Neuronal stem cell (in vitro differentiated cells): ENCODE data around the gene PRKD3.

Source experiments
- DNase-seq: peaks from one replicate; pipeline ENCODE4 v3.0.0-alpha.2; 2013; ENCODE audit warnings: low spot score
- H2AFZ ChIP-seq: one replicate; pipeline ENCODE4 v1.6.1; 2013; ENCODE audit warnings: mild to moderate bottlenecking, low read length, inconsistent platforms
- H2AK5ac ChIP-seq: 2 replicates; pipeline ENCODE4 v1.6.1; 2013; ENCODE audit warnings: low read depth, mild to moderate bottlenecking, inconsistent platforms, low read length, moderate library complexity, mixed read lengths
- H2BK120ac ChIP-seq: 2 replicates; pipeline ENCODE4 v1.6.1; 2013; ENCODE audit warnings: low read depth, mild to moderate bottlenecking, inconsistent platforms, low read length, moderate library complexity, mixed read lengths
- H2BK12ac ChIP-seq: one replicate; pipeline ENCODE4 v1.6.1; 2013; ENCODE audit warnings: low read length, inconsistent platforms
- H2BK15ac ChIP-seq: 2 replicates; pipeline ENCODE4 v1.6.1; 2013; ENCODE audit warnings: mild to moderate bottlenecking, low read length, inconsistent platforms, mixed read lengths
- H2BK5ac ChIP-seq: one replicate; pipeline ENCODE4 v1.6.1; 2013; ENCODE audit warnings: inconsistent platforms, mild to moderate bottlenecking, low read length, moderate library complexity
- H3K14ac ChIP-seq: one replicate; pipeline ENCODE4 v1.6.1; 2013; ENCODE audit warnings: low read length, inconsistent platforms
- H3K18ac ChIP-seq: 2 replicates; pipeline ENCODE4 v1.6.1; 2013; ENCODE audit warnings: low read length, inconsistent platforms
- H3K23ac ChIP-seq: 2 replicates; pipeline ENCODE4 v1.6.1; 2013; ENCODE audit warnings: low read depth, mild to moderate bottlenecking, mixed read lengths, low read length, inconsistent platforms; ENCODE audit not compliant: poor library complexity
- H3K27ac ChIP-seq: replicated peaks from 3 replicates; pipeline ENCODE4 v1.5.1; 2013; ENCODE audit warnings: low read length, inconsistent platforms
- H3K27me3 ChIP-seq, 3 experiments: 2 replicates each; pipeline ENCODE4 v1.6.1; 2013; ENCODE audit warnings: low read length in 3 of 3, mild to moderate bottlenecking in 2 of 3, inconsistent platforms in 1 of 3, low read depth in 1 of 3, mixed read lengths in 1 of 3, moderate library complexity in 1 of 3; ENCODE audit not compliant: control insufficient read depth in 3 of 3, insufficient read depth in 3 of 3
- H3K36me3 ChIP-seq, 2 donors: replicated peaks in 1 of 2; 2 replicates each; pipeline ENCODE4 v1.6.1; 2013; ENCODE audit warnings: low read length in 2 of 2; ENCODE audit not compliant: control insufficient read depth in 2 of 2, insufficient read depth in 2 of 2
- H3K4ac ChIP-seq: 2 replicates; pipeline ENCODE4 v1.6.1; 2013; ENCODE audit warnings: inconsistent platforms, mild to moderate bottlenecking, low read length, moderate library complexity
- H3K4me1 ChIP-seq, 2 donors: 1 replicate in 1 of 2; 2 replicates in 1 of 2; pipeline ENCODE4 v1.6.1; 2013; ENCODE audit warnings: low read length in 2 of 2, low read depth in 1 of 2; ENCODE audit not compliant: control insufficient read depth in 2 of 2, insufficient read depth in 1 of 2
- H3K4me2 ChIP-seq: one replicate; pipeline ENCODE4 v1.6.1; 2013; ENCODE audit warnings: mild to moderate bottlenecking, low read length, inconsistent platforms; ENCODE audit not compliant: insufficient read depth, poor library complexity, severe bottlenecking
- H3K4me3 ChIP-seq, 2 donors: 2 replicates each; pipeline ENCODE4 v1.5.1; 2013; ENCODE audit warnings: low read length in 2 of 2, mild to moderate bottlenecking in 2 of 2, inconsistent platforms in 1 of 2, moderate library complexity in 1 of 2
- H3K79me1 ChIP-seq: one replicate; pipeline ENCODE4 v1.6.1; 2013; ENCODE audit warnings: low read depth, mild to moderate bottlenecking, inconsistent platforms, low read length, moderate library complexity
- H3K9ac ChIP-seq: one replicate; pipeline ENCODE4 v1.6.1; 2013; ENCODE audit warnings: mild to moderate bottlenecking, low read depth, low read length, inconsistent platforms; ENCODE audit not compliant: poor library complexity
- H3K9me3 ChIP-seq, 2 donors: replicated peaks in 1 of 2; 2 replicates each; pipeline versions ENCODE3 to v1.6.1; 2013; ENCODE audit warnings: low read length in 2 of 2, mild to moderate bottlenecking in 2 of 2, inconsistent platforms in 1 of 2, low read depth in 1 of 2, mixed read lengths in 1 of 2, moderate library complexity in 1 of 2; ENCODE audit not compliant: control insufficient read depth in 2 of 2, insufficient read depth in 1 of 2
- H4K8ac ChIP-seq: one replicate; pipeline ENCODE4 v1.6.1; 2013; ENCODE audit warnings: low read depth, mild to moderate bottlenecking, inconsistent platforms, low read length, moderate library complexity
- H4K91ac ChIP-seq: one replicate; pipeline ENCODE4 v1.6.1; 2013; ENCODE audit warnings: low read length, low read depth, mild to moderate bottlenecking, inconsistent platforms; ENCODE audit not compliant: poor library complexity
- WGBS, 2 donors: extraction: QIAGEN DNeasy Blood & Tissue Kit; methylation state at CpG; one replicate each; pipeline ENCODE4 v1.1.7; 2013; ENCODE audit warnings: missing lambda C conversion rate in 2 of 2, mixed read lengths in 1 of 2; ENCODE audit not compliant: insufficient read length in 2 of 2, insufficient replicate concordance in 1 of 2; ENCODE audit errors: extremely low coverage in 2 of 2; 5-methylcytosine and 5-hydroxymethylcytosine counted together

PRKD3 gene

DNA sequence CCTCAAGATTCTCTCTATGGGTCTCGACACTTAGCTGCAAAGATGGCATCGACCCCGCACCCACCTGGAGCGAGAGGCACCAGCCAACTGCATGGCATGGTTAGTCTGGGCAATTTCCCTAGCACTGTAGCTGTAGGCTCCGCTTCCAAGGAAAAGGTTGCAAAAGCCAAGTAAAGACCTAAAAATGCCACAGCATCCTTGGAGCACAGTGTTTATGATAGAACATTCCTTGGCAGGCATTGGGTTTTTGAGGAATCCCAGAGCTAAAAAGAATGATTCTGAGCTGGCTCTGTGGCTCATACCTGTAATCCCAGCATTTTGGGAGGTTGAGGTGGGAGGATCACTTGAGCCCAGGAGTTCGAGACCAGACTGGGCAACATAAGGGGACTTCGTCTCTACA, 42.7 kb upstream of the PRKD3 start:
- H4K8ac ChIP-seq, result no peak overlapping the region
- no peak overlapping the region for H2BK15ac ChIP-seq
- H3K4me1 ChIP-seq, result no peaks in the 10 kb centered on the region
- no peak overlapping the region for H4K91ac ChIP-seq
- H3K27ac ChIP-seq, result no peak overlapping the region
- H3K4me2 ChIP-seq, result no peak overlapping the region
- DNase-seq, result no peak
- H3K79me1 ChIP-seq, result peaks cover 1% of the 10 kb centered on the region
- no peak overlapping the region for H3K14ac ChIP-seq
- H3K23ac ChIP-seq, result no peak overlapping the region
- H3K9ac ChIP-seq, result no peak overlapping the region
- H3K9me3 ChIP-seq, result no peaks in the 10 kb centered on the region
- H2BK5ac ChIP-seq, result no peak overlapping the region
- no peaks in the 10 kb centered on the region for H3K36me3 ChIP-seq
- H2BK120ac ChIP-seq, result no peak overlapping the region
- no peak overlapping the region for H2AFZ ChIP-seq
- H2BK12ac ChIP-seq, result no peak overlapping the region
- no peak overlapping the region for H2AK5ac ChIP-seq
- H3K18ac ChIP-seq, result no peak overlapping the region
- peaks cover 0 to 3% (median 0%) of the 10 kb centered on the region in 3 experiments for H3K27me3 ChIP-seq
- no peak overlapping the region for H3K4me3 ChIP-seq
- WGBS, 2 donors, result no CpG with 5 or more reads among the region's 7 CpGs
- no peak overlapping the region for H3K4ac ChIP-seq

GRCh38 chr2:37366773-37367172, 42.1 kb upstream of the PRKD3 start:
- no peak overlapping the region for H3K18ac ChIP-seq
- no peaks in the 10 kb centered on the region for H3K9me3 ChIP-seq
- H2AK5ac ChIP-seq, result no peak overlapping the region
- H2AFZ ChIP-seq, result no peak overlapping the region
- H3K14ac ChIP-seq, result no peak overlapping the region
- H3K36me3 ChIP-seq, result no peaks in the 10 kb centered on the region
- peaks cover 1% of the 10 kb centered on the region for H3K79me1 ChIP-seq
- no CpG with 5 or more reads among the region's 4 CpGs for WGBS, 2 donors
- no peak overlapping the region for H3K4ac ChIP-seq
- H3K27me3 ChIP-seq, result peaks cover 0 to 3% (median 0%) of the 10 kb centered on the region in 3 experiments
- no peak overlapping the region for H2BK120ac ChIP-seq
- H3K4me1 ChIP-seq, result no peaks in the 10 kb centered on the region
- no peak for DNase-seq
- no peak overlapping the region for H2BK15ac ChIP-seq
- H3K23ac ChIP-seq, result no peak overlapping the region
- no peak overlapping the region for H4K91ac ChIP-seq
- H3K27ac ChIP-seq, result no peak overlapping the region
- no peak overlapping the region for H2BK5ac ChIP-seq
- no peak overlapping the region for H3K4me2 ChIP-seq
- no peak overlapping the region for H4K8ac ChIP-seq
- H2BK12ac ChIP-seq, result no peak overlapping the region
- H3K9ac ChIP-seq, result no peak overlapping the region
- H3K4me3 ChIP-seq, result no peak overlapping the region

GRCh38 chr2:37365669-37366068, 41.0 kb upstream of the PRKD3 start:
- WGBS, 2 donors, result no CpG with 5 or more reads among the region's 2 CpGs

GRCh38 chr2:37364351-37364750, 39.7 kb upstream of the PRKD3 start:
- no peak overlapping the region for H3K14ac ChIP-seq
- H3K9me3 ChIP-seq, result no peaks in the 10 kb centered on the region
- H2AK5ac ChIP-seq, result no peak overlapping the region
- H3K27ac ChIP-seq, result no peak overlapping the region
- no peak overlapping the region for H2BK120ac ChIP-seq
- no peak overlapping the region for H3K4me3 ChIP-seq
- no peak overlapping the region for H3K4ac ChIP-seq
- H2BK12ac ChIP-seq, result no peak overlapping the region
- no peak for DNase-seq
- H3K9ac ChIP-seq, result no peak overlapping the region
- H3K79me1 ChIP-seq, result peaks cover 1% of the 10 kb centered on the region
- no peak overlapping the region for H2BK5ac ChIP-seq
- no peak overlapping the region for H3K18ac ChIP-seq
- WGBS, 2 donors, result no CpG with 5 or more reads among the region's 6 CpGs
- H3K27me3 ChIP-seq, result peaks cover 0 to 8% (median 0%) of the 10 kb centered on the region in 3 experiments
- H3K4me2 ChIP-seq, result no peak overlapping the region
- no peak overlapping the region for H2AFZ ChIP-seq
- H3K36me3 ChIP-seq, result no peaks in the 10 kb centered on the region
- H4K8ac ChIP-seq, result no peak overlapping the region
- H3K23ac ChIP-seq, result no peak overlapping the region
- H2BK15ac ChIP-seq, result no peak overlapping the region
- H3K4me1 ChIP-seq, result no peaks in the 10 kb centered on the region
- no peak overlapping the region for H4K91ac ChIP-seq

More at GRCh38 chr2:37365669-37366068, 41.0 kb upstream of the PRKD3 start:
- Histone ChIP-seq H3K23ac (no peak overlapping the region), H3K79me1 (peaks cover 1% of the 10 kb centered on the region), H3K4me2 (no peak overlapping the region), H3K4ac (no peak overlapping the region), H4K91ac (no peak overlapping the region), H3K18ac (no peak overlapping the region), H3K27me3 (peaks cover 0 to 8% (median 0%) of the 10 kb centered on the region in 3 experiments), H3K9ac (no peak overlapping the region), H4K8ac (no peak overlapping the region), H2BK15ac (no peak overlapping the region), H3K4me1 (no peaks in the 10 kb centered on the region), H3K4me3 (no peak overlapping the region), H2AK5ac (no peak overlapping the region), H3K9me3 (no peaks in the 10 kb centered on the region), H2BK12ac (no peak overlapping the region), H2AFZ (no peak overlapping the region), H3K27ac (no peak overlapping the region), H2BK5ac (no peak overlapping the region), H3K36me3 (no peaks in the 10 kb centered on the region), H3K14ac (no peak overlapping the region), H2BK120ac (no peak overlapping the region)
- DNase-seq, result no peak
